ENCODE data around the gene YIF1B.

YIF1B gene

GRCh38 chr19:38303517-38304351 is 12.0 kb downstream of the YIF1B start, which contains the start of gene C19orf33:
Gene C19orf33 (plus strand): TSS chr19:38304251. CDS start chr19:38304262, 11 bp downstream.
- DNase-seq: no peak

DNA sequence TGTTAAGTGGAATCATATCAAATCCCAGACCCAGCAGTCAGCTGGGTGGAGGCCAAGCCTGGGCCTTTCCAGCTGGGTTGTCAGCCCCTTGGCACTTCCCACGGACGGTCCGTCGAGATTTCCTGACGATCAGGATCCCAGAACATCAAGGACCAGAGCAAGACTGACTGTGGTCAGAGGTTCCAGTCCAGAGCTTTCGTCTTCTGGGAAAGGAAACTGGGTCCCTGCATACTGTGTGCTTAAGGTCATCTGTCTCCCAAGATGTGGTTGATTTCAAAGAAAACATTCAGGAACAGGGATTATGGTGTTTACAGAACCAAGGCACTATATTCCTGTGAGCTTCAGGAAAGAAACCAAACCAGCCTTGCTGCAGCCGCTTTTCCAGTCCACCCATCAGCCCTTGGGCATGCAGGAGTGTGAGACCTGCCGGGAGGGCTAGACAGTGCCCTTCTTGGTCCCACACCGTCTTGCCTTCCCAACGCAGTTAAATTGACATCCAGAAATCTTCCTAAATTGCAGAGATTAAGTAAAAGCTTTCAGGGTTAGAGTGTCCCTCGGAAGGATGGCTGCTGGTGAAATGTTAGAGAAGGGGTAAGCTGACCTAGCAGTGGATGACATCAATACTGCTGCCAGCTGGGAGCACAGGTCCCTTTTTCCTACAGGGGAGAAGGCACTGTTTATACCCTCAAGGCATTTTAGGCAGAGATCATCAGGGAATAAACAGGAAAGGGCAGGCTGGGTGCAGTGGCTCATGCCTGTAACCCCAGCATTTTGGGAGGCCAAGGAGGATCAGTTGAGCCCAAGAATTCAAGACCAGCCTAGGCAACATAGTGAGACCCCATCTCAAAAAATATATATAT is 16.7 kb downstream of the YIF1B start:
- no peak for DNase-seq

DNA sequence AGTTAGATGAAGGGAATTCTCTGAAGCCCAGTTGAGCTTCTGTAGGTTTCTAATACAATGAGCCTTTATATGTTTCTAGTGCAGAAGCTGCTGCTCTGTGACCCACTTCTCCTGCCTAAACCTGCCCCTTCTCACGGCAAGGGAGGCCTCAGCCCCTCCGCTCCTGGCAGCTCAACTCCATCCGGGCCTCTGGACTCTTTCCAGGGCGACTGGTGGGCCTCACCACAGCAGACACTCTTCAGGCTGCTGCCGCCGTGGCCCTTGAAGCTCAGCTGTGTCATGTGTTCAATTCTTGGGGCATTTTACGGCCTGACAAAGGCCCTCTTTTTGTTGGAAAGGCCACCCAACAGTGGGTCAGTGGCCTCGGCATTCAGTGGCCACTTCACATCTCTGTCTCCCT is 21.7 kb downstream of the YIF1B start:
- DNase-seq: no peak

GRCh38 chr19:38293281-38293680 is 22.5 kb downstream of the YIF1B start:
- no peak for DNase-seq

DNA sequence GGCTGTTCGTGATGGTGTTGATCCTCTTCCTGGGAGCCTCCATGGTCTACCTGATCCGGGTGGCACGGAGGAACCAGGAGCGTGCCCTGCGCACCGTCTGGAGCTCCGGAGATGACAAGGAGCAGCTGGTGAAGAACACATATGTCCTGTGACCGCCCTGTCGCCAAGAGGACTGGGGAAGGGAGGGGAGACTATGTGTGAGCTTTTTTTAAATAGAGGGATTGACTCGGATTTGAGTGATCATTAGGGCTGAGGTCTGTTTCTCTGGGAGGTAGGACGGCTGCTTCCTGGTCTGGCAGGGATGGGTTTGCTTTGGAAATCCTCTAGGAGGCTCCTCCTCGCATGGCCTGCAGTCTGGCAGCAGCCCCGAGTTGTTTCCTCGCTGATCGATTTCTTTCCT is 23.9 kb downstream of the YIF1B start:
- no peak for DNase-seq

DNA sequence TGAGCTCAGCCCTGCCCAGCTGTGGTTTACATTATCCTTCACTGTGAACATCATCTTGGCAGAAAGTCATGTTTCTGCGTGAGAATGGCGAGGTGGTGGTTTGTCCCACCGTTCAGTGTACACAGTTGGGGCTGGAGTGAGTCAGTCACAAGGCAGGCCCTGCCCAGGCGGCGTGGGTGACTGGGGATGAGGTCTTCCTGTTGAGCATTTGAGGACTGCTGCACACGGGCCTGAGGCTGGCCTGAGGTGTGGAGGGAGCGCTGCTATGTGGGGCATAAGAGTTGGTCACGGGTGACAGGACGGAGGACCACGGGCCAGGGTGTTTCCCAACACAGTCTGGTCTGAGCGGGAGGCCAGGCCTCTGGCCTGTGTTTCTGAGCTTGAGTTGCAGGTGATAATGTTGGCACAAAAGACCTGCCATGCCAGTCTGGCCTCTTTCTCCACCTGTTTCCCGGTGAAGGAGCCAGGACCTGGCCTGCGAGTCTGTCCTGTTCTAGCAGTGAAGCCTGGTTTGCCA is 25.1 kb downstream of the YIF1B start:
- peak; percentile 96 for DNase-seq

DNA sequence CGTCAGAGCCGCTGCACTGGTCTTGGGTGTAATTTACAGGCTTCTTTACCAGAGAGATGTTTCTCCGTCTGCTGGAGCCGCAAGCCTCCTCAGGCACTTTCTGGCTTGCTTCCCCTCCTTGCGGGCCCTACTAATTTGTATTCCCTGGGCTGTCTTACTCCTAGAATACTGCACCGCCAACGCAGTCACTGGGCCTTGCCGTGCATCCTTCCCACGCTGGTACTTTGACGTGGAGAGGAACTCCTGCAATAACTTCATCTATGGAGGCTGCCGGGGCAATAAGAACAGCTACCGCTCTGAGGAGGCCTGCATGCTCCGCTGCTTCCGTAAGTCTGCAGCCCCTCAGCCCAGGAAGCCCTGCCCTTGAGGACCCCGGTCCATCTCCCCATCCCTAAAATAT is 25.8 kb downstream of the YIF1B start:
- DNase-seq: no peak

DNA sequence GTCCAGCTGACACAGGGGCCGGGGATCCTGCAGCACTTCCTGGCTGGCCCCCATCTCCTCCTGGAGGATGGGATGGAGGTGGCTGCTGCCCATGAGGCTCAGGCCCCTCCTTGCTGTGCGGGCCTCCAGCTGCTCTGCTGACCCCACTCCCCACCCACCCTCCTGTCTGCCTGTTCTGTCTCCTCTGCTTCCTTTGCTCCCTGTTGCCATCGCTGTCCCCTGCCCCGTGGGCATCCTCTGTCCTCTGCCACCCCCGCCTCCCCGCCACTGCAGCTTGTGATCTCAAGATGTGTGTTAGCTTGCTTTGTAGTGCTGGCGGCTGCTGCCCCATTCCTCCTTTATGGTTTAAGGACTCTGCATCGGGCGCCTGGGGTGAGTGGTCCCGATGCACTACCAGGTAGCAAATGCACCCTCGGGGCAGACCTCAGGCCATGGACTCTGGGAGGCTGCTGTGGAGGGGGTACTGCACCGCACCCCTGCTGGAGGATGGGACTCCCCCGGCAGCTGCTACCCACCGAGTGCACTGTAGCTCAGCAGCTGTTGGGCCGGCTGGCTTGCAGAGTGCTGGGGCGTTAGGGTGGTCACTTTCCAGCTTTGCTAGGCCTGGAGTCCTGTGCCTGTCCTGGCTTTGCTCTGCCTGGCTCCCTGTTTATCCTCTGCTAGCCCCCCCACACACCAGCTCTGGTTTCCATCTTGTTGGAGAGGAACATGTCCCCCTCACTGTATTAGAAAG is 27.5 kb downstream of the YIF1B start:
- DNase-seq: no peak

DNA sequence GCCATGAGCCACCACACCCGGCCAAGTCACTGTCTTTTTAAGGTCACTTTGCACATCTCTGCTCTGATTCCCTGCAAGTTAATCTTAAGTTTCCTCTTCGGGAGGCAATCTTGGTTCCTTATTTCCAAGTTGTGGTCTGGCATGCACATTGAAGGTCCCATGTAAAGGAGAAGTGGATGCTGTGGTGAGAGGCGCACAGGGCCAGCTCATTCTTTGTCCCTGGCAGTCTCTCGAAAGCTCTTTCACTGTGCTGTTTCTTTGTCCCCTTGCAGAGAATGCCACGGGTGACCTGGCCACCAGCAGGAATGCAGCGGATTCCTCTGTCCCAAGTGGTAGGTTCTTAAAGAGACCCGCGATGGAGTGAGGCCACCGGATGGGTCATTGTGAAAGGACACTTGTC is 28.1 kb downstream of the YIF1B start:
- DNase-seq: no peak

DNA sequence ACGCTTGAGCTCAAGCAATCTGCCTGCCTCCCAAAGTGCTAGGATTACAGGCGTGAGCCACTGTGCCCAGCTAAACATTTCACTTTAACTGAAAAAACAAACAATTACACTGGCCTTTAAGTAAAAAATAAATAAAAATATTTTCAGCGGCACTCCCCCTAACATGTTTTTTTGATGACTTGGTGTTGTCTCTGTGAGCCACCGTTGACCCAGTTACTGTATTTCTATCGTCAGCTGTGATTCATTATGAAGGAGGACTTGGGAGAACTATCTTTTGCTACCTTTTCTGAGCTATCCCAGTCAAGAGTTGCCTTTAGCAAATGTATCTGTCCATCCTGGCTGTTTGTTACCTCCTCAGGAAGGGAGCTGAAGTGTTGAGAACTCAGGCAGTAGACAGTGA is 30.2 kb downstream of the YIF1B start:
- peak; percentile 35 for DNase-seq

DNA sequence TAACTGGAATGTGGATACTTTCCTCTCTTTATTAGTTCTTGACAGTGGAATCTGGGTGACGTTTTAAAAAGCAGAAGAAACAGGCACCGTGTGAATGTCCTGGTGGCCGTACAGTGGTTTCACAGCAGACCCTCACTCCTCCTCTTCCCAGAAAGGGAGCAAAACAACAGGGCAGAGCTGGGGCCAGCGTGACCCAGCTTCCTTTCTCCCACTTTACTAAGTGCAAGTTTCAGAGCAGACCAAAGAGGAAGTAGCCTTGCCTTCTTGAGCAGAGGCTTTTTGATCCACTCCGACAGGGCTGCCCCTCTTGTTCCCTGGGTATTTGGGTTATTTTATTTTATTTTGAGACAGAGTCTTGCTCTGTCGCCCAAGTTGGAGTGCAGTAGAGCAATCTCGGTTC is 31.3 kb downstream of the YIF1B start:
- DNase-seq: no peak

DNA sequence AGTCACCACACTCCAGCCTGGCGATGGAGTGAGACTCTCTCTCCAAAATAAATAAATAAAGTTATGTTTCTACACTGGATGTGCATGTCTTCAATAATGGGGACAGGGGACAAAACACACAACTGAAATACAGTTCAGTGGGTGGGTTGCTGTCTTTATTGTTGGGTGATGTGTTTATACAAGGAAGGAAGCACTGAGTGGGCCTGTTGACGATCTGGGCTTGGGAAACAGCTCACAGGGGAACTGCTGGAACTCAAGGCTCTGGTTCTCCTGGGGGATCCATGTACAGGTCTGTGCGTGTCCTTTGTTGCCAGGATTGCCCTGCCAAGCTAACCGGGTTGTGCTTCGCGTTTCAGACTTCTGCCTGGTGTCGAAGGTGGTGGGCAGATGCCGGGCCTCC is 32.5 kb downstream of the YIF1B start:
- DNase-seq: no peak

- DNase-seq: no peak
Measured at GRCh38 chr19:38281811-38282566, 33.8 kb downstream of the YIF1B start.

- DNase-seq: no peak
Measured at GRCh38 chr19:38280030-38280921, 35.5 kb downstream of the YIF1B start.

DNA sequence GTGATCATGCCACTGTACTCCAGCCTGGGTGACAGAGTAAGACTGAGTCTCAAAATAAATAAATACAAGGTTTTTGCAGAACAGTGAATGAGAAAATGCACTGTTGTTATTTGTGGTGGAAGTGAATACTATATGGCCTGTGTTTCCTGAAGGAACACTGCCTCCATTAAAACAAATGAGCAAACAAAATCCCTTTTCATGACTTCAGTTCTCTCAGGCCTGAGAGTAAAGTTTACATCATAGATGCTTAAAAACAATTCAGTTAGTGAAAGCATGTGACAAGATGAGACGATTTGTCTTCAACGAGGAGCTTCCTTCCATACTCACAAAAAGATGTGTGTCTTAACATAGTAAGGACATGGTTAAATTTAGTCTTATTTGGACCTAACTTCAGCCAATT is 37.0 kb downstream of the YIF1B start:
- DNase-seq: no peak

- DNase-seq: peak; percentile 90
Measured at GRCh38 chr19:38277969-38278680, 37.6 kb downstream of the YIF1B start.

DNA sequence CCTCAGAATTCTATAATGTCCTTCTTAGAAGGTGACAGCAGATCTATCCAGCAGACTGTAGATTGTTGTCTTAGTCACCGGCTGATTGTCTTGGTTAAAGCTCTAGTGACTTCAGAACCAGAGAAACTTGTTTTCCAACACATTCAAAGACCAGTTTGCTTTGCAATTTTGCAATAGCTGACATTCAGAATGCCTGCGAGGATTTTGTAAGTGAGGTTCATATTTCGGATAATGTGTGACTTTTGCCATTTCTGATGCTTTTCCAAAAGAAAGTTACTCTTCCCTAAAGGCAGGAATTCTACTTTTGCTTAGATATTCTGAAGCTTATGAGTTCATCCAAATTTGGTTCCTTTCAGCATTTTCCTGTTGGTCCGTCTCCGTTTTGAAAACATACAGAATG is 38.2 kb downstream of the YIF1B start:
- DNase-seq: no peak

- DNase-seq: no peak
Measured at GRCh38 chr19:38276942-38277517, 38.7 kb downstream of the YIF1B start.

DNA sequence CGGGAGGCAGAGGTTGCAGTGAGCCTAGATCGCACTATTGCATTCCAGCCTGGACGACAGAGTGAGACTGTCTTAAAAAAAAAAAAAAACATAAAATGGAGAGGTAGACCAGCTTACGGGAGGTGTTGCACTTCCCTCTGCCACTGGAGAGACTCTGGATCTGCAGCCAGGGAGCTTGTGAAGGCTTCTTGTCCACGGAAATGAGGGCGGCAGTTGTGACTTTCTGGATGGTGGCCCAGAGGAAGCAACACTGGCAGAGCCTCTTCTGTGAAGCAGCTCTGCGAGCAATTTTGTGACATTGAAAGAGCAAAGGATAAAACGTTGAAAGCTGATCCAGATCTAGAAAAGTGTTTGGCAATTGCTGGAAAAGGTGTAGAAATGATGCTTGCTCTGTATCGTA is 41.0 kb downstream of the YIF1B start:
- no peak for DNase-seq

DNA sequence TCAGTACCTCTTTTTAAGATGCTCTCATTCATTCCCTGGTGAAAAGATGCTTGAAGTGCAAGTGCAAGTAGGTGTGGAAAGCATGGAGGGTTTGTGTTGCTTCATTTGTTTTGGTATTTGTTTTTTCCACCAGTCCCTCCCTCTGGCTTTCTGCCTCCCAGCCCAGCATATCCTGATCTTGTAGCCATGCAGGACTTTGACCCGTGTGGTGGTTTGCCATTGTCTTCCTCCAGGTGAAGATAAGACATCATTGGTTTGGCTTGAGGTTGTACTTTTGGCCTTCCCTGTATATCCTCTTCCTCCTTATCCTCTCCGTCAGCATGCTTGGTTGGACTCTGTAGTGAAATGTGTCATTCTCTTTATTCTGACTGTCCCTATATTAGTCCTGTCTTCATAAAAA is 42.2 kb downstream of the YIF1B start:
- no peak for DNase-seq
